Progenitor cell of endocrine pancreas (in vitro differentiated cells): ENCODE measurements around the gene PCGF3. TPM values are rescaled to one million over a fixed set of nuclear protein-coding genes. Genes with fewer than 3 reads are reported as not detected.
A peak's percentile ranks its signal among the peaks of the same experiment; 100 is the strongest.

Source experiments
- DNase-seq: peaks from one replicate; pipeline ENCODE4 v3.0.0; 2021; ENCODE audit warnings: low spot score; ENCODE audit not compliant: unreplicated experiment
- H3K27ac Mint-ChIP-seq: 2 replicates; pipeline ENCODE4 v1.8.0; 2021; ENCODE audit warnings: mild to moderate bottlenecking, moderate library complexity, mixed read lengths
- H3K27me3 Mint-ChIP-seq: 2 replicates; pipeline ENCODE4 v1.8.0; 2021; ENCODE audit warnings: mixed read lengths
- H3K36me3 Mint-ChIP-seq: 2 replicates; pipeline ENCODE4 v1.8.0; 2022; ENCODE audit warnings: mixed read lengths; ENCODE audit not compliant: insufficient read depth
- H3K4me1 Mint-ChIP-seq: 2 replicates; pipeline ENCODE4 v1.8.0; 2021; ENCODE audit warnings: low read depth, mixed read lengths
- H3K4me3 Mint-ChIP-seq: 2 replicates; pipeline ENCODE4 v1.8.0; 2021; ENCODE audit warnings: low read depth, mild to moderate bottlenecking, moderate library complexity, mixed read lengths
- H3K9me3 Mint-ChIP-seq: 2 replicates; pipeline ENCODE4 v1.8.0; 2021; ENCODE audit warnings: low read depth, mixed read lengths
- CTCF ChIP-seq: fragments of 200-600 bp; sonication (generic); IDR thresholded peaks from one replicate; pipeline ENCODE4 v1.5.0; 2021; ENCODE audit warnings: antibody characterized with exemption, mild to moderate bottlenecking; ENCODE audit not compliant: unreplicated experiment
- total RNA-seq: library from RNA; stranded (reverse); gene quantifications from 2 replicates; pipeline ENCODE4 v1.2.1, GENCODE V29; 2021

Gene PCGF3
- total RNA-seq, 1 donor from 2014 or later, result 79.8 TPM

- Mint-ChIP-seq H3K36me3 (no peaks in the 10 kb centered on the region), H3K9me3 (no peaks in the 10 kb centered on the region), H3K4me3 (no peak overlapping the region), H3K4me1 (peaks cover 1% of the 10 kb centered on the region), H3K27ac (no peak overlapping the region), H3K27me3 (no peaks in the 10 kb centered on the region)
- DNase-seq, result no peak
- no peak for TF ChIP-seq CTCF
These were observed 23.0 kb upstream of the PCGF3 start for GRCh38 chr4:682490-683172.

GRCh38 chr4:683247-683897 lies 22.3 kb upstream of the PCGF3 start:
- no peaks in the 10 kb centered on the region for H3K9me3 Mint-ChIP-seq
- H3K4me3 Mint-ChIP-seq, result no peak overlapping the region
- H3K27me3 Mint-ChIP-seq, result no peaks in the 10 kb centered on the region
- peaks cover 2% of the 10 kb centered on the region for H3K4me1 Mint-ChIP-seq
- no peak overlapping the region for H3K27ac Mint-ChIP-seq
- no peak for DNase-seq
- no peaks in the 10 kb centered on the region for H3K36me3 Mint-ChIP-seq
- TF ChIP-seq CTCF, result no peak

GRCh38 chr4:683982-684622 lies 21.5 kb upstream of the PCGF3 start:
- Mint-ChIP-seq H3K4me3 (no peak overlapping the region), H3K27me3 (no peaks in the 10 kb centered on the region), H3K36me3 (no peaks in the 10 kb centered on the region), H3K9me3 (no peaks in the 10 kb centered on the region), H3K4me1 (peaks cover 2% of the 10 kb centered on the region), H3K27ac (no peak overlapping the region)
- DNase-seq, result no peak
- TF ChIP-seq CTCF, result peak; percentile 62

- no peaks in the 10 kb centered on the region for H3K9me3 Mint-ChIP-seq
- no peak overlapping the region for H3K4me3 Mint-ChIP-seq
- no peaks in the 10 kb centered on the region for H3K36me3 Mint-ChIP-seq
- DNase-seq, result no peak
- no peaks in the 10 kb centered on the region for H3K27me3 Mint-ChIP-seq
- H3K27ac Mint-ChIP-seq, result no peak overlapping the region
- no peak for TF ChIP-seq CTCF
- peaks cover 2% of the 10 kb centered on the region for H3K4me1 Mint-ChIP-seq
These were observed 20.9 kb upstream of the PCGF3 start for GRCh38 chr4:684623-685327.
